Myocyte (in vitro differentiated cells): ENCODE measurements around the gene USF2. TPM values are rescaled to one million over a fixed set of nuclear protein-coding genes. Genes with fewer than 3 reads are reported as not detected.
A peak's percentile ranks its signal among the peaks of the same experiment; 100 is the strongest.
"Not testable (repeated sequence)": the region's sequence is repeated elsewhere in the genome, so short reads cannot be mapped to it uniquely, and the experiment has no call there.

Experiments
- DNase-seq: peaks from one replicate; pipeline ENCODE4 v3.0.0-alpha.2; 2012; ENCODE audit warnings: low read depth
- total RNA-seq: library from RNA; depleted of rRNA; stranded (reverse); fragments of >200 nt; gene quantifications from 2 replicates; pipeline ENCODE4 v1.2.3, GENCODE V29; 2014

USF2 gene
- total RNA-seq, 1 donor from 2014 or later, result 107 TPM

GRCh38 chr19:35284153-35285094 is 15.7 kb downstream of the USF2 start:
- no peak for DNase-seq

GRCh38 chr19:35285095-35285449 is 16.3 kb downstream of the USF2 start:
- DNase-seq, result no peak

- DNase-seq, result not testable (repeated sequence)
These were observed 16.7 kb downstream of the USF2 start for GRCh38 chr19:35285465-35285864.

GRCh38 chr19:35286101-35286500 is 17.3 kb downstream of the USF2 start:
- DNase-seq, result not testable (repeated sequence)

- DNase-seq, result no peak
These were observed 19.0 kb downstream of the USF2 start for GRCh38 chr19:35287713-35288112.

GRCh38 chr19:35288331-35288730 is 19.6 kb downstream of the USF2 start:
- no peak for DNase-seq

GRCh38 chr19:35288906-35289305 is 20.1 kb downstream of the USF2 start:
- no peak for DNase-seq

GRCh38 chr19:35290381-35291127 is 21.8 kb downstream of the USF2 start:
- DNase-seq, result no peak

- DNase-seq, result no peak
These were observed 22.5 kb downstream of the USF2 start for GRCh38 chr19:35291259-35291658.

GRCh38 chr19:35291916-35292315 is 23.2 kb downstream of the USF2 start, which contains the start of gene MAG:
TSS of gene MAG (plus strand) at chr19:35292161. CDS start at chr19:35295409, 3,248 bp downstream.
- no peak for DNase-seq

- no peak for DNase-seq
These were observed 23.9 kb downstream of the USF2 start for GRCh38 chr19:35292421-35293362.

GRCh38 chr19:35293363-35293739 is 24.6 kb downstream of the USF2 start:
- peak; percentile 17 for DNase-seq

GRCh38 chr19:35293808-35294207 is 25.0 kb downstream of the USF2 start:
- no peak for DNase-seq

GRCh38 chr19:35294328-35294727 is 25.6 kb downstream of the USF2 start:
- no peak for DNase-seq

- DNase-seq, result no peak
These were observed 26.4 kb downstream of the USF2 start for GRCh38 chr19:35294859-35295791.

GRCh38 chr19:35295792-35296462 is 27.2 kb downstream of the USF2 start:
- no peak for DNase-seq

GRCh38 chr19:35296644-35297514 is 28.1 kb downstream of the USF2 start:
- no peak for DNase-seq

- DNase-seq, result no peak
These were observed 28.7 kb downstream of the USF2 start for GRCh38 chr19:35297515-35297848.

GRCh38 chr19:35297922-35298321 is 29.2 kb downstream of the USF2 start:
- no peak for DNase-seq
